AG09319 (cell line): Measurements from ENCODE around the gene TRIM28.

Experiments
- DNase-seq: peaks from one replicate; pipeline ENCODE4 v3.0.0-alpha.2; 2010; ENCODE audit warnings: low read depth; ENCODE audit errors: extremely low read depth
- CTCF ChIP-seq: IDR thresholded peaks from 2 replicates; pipeline ENCODE4 v1.5.1; 2011; ENCODE audit warnings: low read depth, mild to moderate bottlenecking, inconsistent platforms, low read length, moderate library complexity

TRIM28 gene

DNA sequence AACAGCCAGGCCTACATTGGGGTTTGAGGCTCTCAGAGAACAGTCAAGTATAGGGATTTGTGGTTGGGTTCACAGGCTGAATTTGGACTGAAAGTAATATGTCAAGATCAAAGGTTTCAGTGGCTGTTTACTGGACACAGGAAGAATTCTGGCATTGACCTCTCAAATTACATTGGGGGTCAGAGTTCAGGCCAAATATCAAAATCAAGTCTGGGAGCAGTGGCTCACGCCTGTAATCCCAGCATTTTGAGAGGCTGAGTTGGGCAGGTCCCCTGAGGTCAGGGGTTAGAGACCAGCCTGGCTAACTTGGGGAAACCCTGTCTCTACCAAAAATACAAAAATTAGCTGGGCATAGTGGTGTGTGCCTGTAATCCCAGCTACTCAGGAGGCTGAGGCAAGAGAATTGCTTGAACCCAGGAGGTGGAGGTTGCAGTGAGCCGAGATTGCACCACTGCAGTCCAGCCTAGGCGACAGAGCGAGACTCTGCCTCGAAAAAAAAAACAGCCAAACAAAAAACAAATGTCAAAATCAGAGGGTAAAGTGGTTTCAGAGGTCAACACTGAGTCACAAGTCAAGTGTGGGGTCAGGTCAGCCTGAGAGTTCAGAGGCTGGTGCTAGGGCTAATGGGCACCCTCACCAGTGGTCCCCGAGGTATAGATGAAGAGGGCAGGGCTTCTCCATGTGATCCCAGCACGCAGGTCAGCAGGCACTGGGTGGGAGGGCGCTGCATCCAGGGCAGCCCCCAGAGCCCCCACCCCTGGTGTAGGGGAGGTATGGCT lies 33.6 kb upstream of the TRIM28 start:
- DNase-seq = no peak
- TF ChIP-seq CTCF = no peak

DNA sequence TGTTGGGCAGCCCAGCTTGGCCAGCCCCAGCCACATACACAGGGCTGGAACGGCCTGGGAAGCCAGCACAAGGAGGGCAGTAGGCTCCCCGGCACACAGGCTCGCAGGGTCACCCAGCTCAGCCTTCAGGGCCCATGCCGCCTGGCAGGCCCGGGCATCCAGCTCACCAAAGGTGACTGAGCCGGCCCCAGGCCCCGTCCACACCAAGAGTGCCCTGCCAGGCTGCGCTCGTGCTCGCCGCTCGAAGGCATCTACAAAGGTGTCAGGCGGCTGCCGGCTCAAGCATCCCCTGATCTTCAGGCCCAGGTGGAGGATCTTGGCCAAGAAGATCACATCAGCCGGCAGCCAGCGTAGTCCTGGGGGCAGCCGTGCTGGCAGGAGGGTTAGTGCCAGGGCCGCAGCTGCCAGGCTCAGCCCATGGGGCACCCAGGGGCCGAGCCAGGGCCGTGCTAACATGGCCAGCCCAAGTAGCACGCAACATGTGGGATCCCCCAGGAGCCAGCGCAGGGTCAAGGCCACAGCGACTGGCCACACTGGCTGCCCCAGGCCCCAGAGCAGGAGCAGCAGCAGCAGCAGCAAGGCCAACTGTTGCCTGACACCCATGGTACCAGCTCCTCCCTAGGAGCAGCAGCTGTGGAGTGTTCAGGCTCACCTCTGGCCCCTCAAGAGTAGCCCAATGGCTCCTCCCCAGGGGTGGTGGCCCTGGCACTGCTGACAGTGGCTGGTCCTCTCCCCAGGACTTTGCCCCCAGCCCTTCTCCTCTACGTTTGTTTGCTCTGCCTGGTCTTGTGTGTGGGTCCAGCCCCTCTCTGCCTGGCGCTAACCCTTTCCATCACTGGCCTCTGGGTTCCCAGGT lies 32.3 kb upstream of the TRIM28 start, which contains the start of gene SLC27A5:
SLC27A5 (minus strand) TSS at position 640 of the 856 bp plus-strand sequence; CDS start at position 603, 37 bp downstream.
- no peak for TF ChIP-seq CTCF
- DNase-seq = no peak

DNA sequence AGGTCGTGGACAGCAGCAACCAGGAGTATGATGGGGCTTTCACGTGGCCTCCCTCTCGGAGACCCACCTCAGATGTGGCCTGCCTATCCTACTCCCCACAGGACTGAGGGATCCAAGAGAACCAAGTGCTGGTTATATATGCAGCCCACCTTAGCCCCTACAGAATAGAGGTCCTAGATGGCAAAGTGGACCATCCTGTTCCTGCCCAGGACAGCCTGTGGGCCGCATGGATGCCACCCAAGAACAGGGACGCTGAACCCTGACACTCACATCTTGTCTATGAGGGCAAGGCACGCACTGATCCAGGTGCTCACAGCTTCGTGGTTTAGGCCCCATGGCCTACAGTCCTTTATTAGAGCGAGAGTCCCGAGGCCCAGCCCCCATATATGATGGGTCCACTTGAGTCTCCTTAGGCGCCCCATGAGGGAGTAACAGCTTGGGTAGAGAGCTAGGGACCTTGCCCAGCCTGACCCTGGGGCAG lies 30.6 kb upstream of the TRIM28 start:
- no peak for TF ChIP-seq CTCF
- no peak for DNase-seq

DNA sequence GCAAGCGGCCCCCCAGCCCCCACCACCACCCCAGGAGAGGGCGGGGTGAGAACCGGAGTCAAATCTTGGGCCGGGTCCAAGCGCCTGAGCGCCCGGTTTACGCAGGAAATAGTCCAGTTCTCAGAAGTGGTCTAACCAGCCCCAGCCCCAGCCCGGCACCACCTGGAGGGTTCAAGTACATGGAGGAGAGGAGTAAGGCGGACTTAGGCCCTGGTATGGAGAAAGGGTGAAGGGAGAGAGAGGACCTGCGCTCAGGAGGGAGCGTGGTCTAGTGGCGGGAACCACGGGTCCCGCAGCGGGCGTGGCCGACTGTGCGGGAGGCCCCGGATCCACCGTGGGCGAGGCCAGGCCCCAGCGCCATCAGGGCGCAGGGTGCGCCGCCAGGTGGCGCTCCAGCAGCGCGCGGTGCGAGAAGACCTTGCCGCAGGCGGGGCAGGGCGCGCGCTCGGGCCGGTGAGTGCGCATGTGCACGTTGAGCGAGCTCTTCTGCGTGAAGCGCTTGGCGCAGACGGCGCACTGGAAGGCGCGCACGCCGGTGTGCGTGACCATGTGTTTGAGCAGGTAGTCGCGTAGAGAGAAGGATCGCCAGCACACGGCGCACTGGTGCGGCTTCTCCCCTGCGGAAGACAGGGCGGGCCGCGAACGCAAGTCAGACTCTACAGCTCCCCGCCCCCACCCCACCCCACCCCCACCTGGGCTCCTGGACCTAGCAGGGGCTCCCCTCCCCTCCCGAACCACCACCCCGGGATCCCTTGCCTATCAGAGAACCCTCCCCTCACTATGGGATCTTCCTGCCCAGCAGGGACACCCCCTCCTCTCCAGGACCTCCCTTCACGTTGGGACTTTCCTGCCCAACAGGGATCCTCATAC lies 29.9 kb upstream of the TRIM28 start:
- DNase-seq = peak; percentile 63
- TF ChIP-seq CTCF = peak; percentile 47

DNA sequence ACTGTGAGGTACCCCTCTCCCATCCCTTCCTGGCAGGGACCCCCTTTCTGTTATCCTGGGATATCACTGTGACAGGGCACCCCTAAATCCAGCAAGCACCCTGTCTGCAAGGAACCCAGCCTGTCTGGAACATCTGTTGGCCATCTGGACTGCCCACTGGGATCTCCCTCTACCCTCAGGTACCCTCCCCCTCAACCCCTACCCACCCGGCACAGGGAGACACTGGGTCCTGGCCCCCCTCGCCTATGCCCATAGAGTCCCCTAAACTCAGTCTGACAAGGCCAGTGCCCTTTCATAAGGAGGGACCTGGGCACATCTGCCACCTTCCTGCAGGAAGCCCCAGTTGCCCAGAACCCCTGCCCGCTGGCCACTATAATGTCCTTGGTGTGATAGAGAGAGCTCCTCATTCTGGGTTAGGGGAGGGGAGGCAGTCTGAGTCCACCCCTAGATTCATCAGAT lies 29.3 kb upstream of the TRIM28 start:
- TF ChIP-seq CTCF = no peak
- no peak for DNase-seq

DNA sequence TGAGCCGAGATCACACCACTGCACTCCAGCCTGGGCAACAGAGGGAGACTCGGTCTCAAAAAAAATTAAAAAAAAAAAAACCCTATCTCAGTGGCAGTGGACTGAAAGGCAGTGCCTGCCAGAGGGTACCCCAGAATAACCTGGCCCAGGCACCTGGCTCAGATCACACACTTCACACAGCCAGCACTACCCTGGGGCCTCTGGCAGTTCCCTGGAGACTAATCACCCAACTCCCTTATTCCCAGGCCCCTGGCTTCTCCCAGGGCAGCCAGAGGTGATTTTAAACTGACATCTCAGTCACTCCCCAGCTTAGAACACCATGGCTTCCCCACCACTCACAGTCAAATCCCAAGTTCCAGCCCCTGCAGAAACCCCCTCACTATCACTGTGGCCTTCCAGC lies 28.6 kb upstream of the TRIM28 start:
- no peak for TF ChIP-seq CTCF
- no peak for DNase-seq
